PC-9 (cell line): Measurements from ENCODE around the gene PRRT2. TPM values are rescaled to one million over a fixed set of nuclear protein-coding genes. Genes with fewer than 3 reads are reported as not detected.

Experiments
- BruUV-seq: library from RNA; stranded (reverse); fragments of 400-500 nt; replicated peaks from 2 replicates; lab custom pipeline; 2021; lab: Mats Ljungman, UMichigan
- CTCF ChIA-PET: fragments of 300-600 bp; sonication (Branson Sonifier 250); formaldehyde crosslinking; loops from one replicate; lab custom pipeline; 2022; ENCODE audit warnings: antibody characterized with exemption; lab: Charles Lee
- POLR2A ChIA-PET: fragments of 300-600 bp; sonication (Branson Sonifier 250); formaldehyde crosslinking; loops from one replicate; lab custom pipeline; 2022; ENCODE audit warnings: antibody characterized with exemption; ENCODE audit not compliant: unreplicated experiment; lab: Charles Lee
- DNase-seq, 2 experiments: peaks; one replicate each; pipeline versions ENCODE4 v3.0.0 to v3.0.0-alpha.2; 2015 to 2022; ENCODE audit warnings: mixed read lengths in 1 of 2
- H2AFZ ChIP-seq: fragments of 200-600 bp; sonication (generic); 2 replicates; pipeline ENCODE4 v1.8.1; 2017; ENCODE audit warnings: antibody characterized with exemption
- H3F3A ChIP-seq: fragments of 200-600 bp; sonication (generic); 2 replicates; pipeline ENCODE4 v1.8.1; 2017; ENCODE audit warnings: antibody characterized with exemption, mild to moderate bottlenecking, low read depth; ENCODE audit not compliant: insufficient read depth
- H3K27ac ChIP-seq: fragments of 200-600 bp; sonication (generic); 2 replicates; pipeline ENCODE4 v1.6.1; 2016; ENCODE audit warnings: mixed run types
- H3K27me3 ChIP-seq: fragments of 200-600 bp; sonication (generic); 2 replicates; pipeline ENCODE4 v1.6.1; 2016; ENCODE audit warnings: low read depth, mixed run types; ENCODE audit not compliant: insufficient read depth
- H3K36me3 ChIP-seq: fragments of 200-600 bp; sonication (generic); 2 replicates; pipeline ENCODE4 v1.6.1; 2016; ENCODE audit warnings: low read depth, mixed run types
- H3K4me1 ChIP-seq: fragments of 200-600 bp; sonication (generic); replicated peaks from 2 replicates; pipeline ENCODE4 v1.6.1; 2016; ENCODE audit warnings: mixed run types; ENCODE audit not compliant: insufficient read depth
- H3K4me2 ChIP-seq: fragments of 200-600 bp; sonication (generic); 2 replicates; pipeline ENCODE4 v1.6.1; 2017; ENCODE audit warnings: mixed run types
- H3K4me3 ChIP-seq: fragments of 200-600 bp; sonication (generic); 2 replicates; pipeline ENCODE4 v1.6.1; 2016; ENCODE audit warnings: mixed run types
- H3K79me2 ChIP-seq: fragments of 200-600 bp; sonication (generic); 2 replicates; pipeline ENCODE4 v1.6.1; 2017; ENCODE audit warnings: low read depth, mixed run types
- H3K9me2 ChIP-seq: fragments of 200-600 bp; sonication (generic); 2 replicates; pipeline ENCODE4 v1.8.1; 2017; ENCODE audit warnings: mild to moderate bottlenecking; ENCODE audit not compliant: insufficient read depth
- H3K9me3 ChIP-seq: fragments of 200-600 bp; sonication (generic); 2 replicates; pipeline ENCODE4 v1.8.1; 2016; ENCODE audit warnings: low read depth; ENCODE audit not compliant: insufficient read depth
- H4K20me1 ChIP-seq: fragments of 200-600 bp; sonication (generic); 2 replicates; pipeline ENCODE4 v1.8.1; 2017; ENCODE audit not compliant: insufficient read depth
- EZH2 ChIP-seq: fragments of 200-600 bp; sonication (generic); IDR thresholded peaks from 2 replicates; pipeline ENCODE4 v1.8.0; 2017; ENCODE audit warnings: antibody characterized with exemption, low read depth
- intact Hi-C: fragments of 100-400 bp; cut with micrococcal nuclease; formaldehyde crosslinking; loops from one replicate; pipeline ENCODE4 v1.10.0; 2022; ENCODE audit not compliant: unreplicated experiment
- total RNA-seq: library from RNA; stranded (reverse); gene quantifications from 2 replicates; pipeline ENCODE4 v1.2.3, GENCODE V29; 2021
- TF ChIP-seq, protein P1 (sequence below): fragments of 200-600 bp; sonication (generic); conservative IDR thresholded peaks from 2 replicates; pipeline ENCODE4 v1.6.1; 2017; ENCODE audit warnings: mixed run types, antibody characterized with exemption, mild to moderate bottlenecking, moderate library complexity

Gene PRRT2
- total RNA-seq, 1 experiment from 2014 or later: 4.9 TPM

DNA sequence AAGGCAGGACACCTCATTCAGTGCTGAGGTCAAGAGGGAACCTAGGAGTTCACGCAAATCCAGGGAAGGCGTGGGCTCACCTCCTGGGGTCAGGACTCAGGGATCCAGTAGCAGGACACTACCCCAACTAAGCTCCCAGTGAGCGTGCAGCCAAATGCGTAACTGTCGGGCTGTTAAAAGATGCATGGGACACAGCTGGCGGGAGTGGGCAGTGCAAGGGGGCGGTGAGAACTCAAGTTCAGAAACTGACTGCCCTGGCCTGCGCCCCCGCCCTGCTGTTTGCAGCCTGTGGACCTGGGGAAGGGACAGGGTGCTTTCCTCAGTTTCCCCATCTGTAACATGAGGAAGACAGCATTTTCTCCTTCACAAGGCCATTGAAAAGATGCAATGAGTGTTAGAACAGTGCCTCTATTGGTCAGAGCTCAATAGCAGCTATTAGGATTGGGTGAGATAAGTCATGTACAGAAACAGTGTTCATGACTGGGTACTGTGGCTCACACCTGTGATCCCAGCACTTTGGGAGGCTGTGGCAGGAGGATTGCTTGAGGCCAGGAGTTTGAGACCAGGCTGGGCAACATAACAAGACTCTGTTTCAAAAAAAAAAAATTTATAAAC, 30.8 kb downstream of the PRRT2 start:
- no peak overlapping the region for H3K27ac ChIP-seq
- no peak for TF ChIP-seq EZH2
- TF ChIP-seq, protein P1, sequence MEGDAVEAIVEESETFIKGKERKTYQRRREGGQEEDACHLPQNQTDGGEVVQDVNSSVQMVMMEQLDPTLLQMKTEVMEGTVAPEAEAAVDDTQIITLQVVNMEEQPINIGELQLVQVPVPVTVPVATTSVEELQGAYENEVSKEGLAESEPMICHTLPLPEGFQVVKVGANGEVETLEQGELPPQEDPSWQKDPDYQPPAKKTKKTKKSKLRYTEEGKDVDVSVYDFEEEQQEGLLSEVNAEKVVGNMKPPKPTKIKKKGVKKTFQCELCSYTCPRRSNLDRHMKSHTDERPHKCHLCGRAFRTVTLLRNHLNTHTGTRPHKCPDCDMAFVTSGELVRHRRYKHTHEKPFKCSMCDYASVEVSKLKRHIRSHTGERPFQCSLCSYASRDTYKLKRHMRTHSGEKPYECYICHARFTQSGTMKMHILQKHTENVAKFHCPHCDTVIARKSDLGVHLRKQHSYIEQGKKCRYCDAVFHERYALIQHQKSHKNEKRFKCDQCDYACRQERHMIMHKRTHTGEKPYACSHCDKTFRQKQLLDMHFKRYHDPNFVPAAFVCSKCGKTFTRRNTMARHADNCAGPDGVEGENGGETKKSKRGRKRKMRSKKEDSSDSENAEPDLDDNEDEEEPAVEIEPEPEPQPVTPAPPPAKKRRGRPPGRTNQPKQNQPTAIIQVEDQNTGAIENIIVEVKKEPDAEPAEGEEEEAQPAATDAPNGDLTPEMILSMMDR: no peak; the same call in 1 of the 2 replicates
- H3K79me2 ChIP-seq: no peaks in the 10 kb centered on the region
- H3K9me3 ChIP-seq: no peaks in the 10 kb centered on the region
- no peak for DNase-seq
- no peaks in the 10 kb centered on the region for H3K4me1 ChIP-seq
- H3K9me2 ChIP-seq: no peaks in the 10 kb centered on the region
- H3F3A ChIP-seq: no peaks in the 10 kb centered on the region; the same call in 1 of the 2 replicates
- BruUV-seq: no TSS peak
- no peaks in the 10 kb centered on the region for H3K27me3 ChIP-seq
- intact Hi-C loops: no loop called here
- no peaks in the 10 kb centered on the region for H3K36me3 ChIP-seq
- ChIA-PET CTCF (interaction anchor here (0.7 kb wide), 1 partner anchor 22 kb away, joined by 3 read pairs; no protein-coding TSS in a partner anchor), POLR2A (interaction anchor here (0.6 kb wide), 1 partner anchor 824 kb away, joined by 3 read pairs; no protein-coding TSS in a partner anchor)
- H4K20me1 ChIP-seq: no peaks in the 10 kb centered on the region
- no peak overlapping the region for H3K4me3 ChIP-seq
- no peak overlapping the region for H2AFZ ChIP-seq
- no peak overlapping the region for H3K4me2 ChIP-seq

DNA sequence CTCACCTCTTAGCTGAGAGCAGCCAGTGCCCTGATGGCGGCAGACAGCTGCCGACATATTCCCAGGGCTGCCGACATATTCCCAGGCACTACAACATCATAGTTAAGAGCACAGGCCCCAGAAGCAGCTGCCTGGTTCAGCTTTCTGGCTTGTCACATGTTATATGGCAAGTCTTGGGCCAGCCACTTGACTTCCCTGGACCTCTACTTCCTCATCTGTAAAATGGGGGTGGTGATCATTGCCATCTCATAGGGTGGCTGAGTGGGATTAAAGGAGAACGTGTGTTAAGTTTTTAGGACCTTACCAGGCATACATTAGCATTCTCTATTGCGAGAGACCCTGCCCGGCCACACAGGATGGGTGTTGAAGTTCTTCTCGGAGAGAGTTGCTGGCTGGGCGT, 31.9 kb downstream of the PRRT2 start:
- no peaks in the 10 kb centered on the region for H4K20me1 ChIP-seq
- H3K79me2 ChIP-seq: no peaks in the 10 kb centered on the region
- H3K27me3 ChIP-seq: no peaks in the 10 kb centered on the region
- no peak overlapping the region for H3K27ac ChIP-seq
- H3K36me3 ChIP-seq: no peaks in the 10 kb centered on the region
- H2AFZ ChIP-seq: no peak overlapping the region
- no peak for TF ChIP-seq EZH2
- TF ChIP-seq, protein P1: no peak
- no peaks in the 10 kb centered on the region for H3K4me1 ChIP-seq
- no peak overlapping the region for H3K4me3 ChIP-seq
- DNase-seq: no peak
- CTCF ChIA-PET: no interaction called here
- intact Hi-C loops: no loop called here
- H3F3A ChIP-seq: no peaks in the 10 kb centered on the region; the same call in 1 of the 2 replicates
- no peak overlapping the region for H3K4me2 ChIP-seq
- BruUV-seq: no TSS peak
- POLR2A ChIA-PET: no interaction called here
- no peaks in the 10 kb centered on the region for H3K9me2 ChIP-seq
- H3K9me3 ChIP-seq: no peaks in the 10 kb centered on the region

DNA sequence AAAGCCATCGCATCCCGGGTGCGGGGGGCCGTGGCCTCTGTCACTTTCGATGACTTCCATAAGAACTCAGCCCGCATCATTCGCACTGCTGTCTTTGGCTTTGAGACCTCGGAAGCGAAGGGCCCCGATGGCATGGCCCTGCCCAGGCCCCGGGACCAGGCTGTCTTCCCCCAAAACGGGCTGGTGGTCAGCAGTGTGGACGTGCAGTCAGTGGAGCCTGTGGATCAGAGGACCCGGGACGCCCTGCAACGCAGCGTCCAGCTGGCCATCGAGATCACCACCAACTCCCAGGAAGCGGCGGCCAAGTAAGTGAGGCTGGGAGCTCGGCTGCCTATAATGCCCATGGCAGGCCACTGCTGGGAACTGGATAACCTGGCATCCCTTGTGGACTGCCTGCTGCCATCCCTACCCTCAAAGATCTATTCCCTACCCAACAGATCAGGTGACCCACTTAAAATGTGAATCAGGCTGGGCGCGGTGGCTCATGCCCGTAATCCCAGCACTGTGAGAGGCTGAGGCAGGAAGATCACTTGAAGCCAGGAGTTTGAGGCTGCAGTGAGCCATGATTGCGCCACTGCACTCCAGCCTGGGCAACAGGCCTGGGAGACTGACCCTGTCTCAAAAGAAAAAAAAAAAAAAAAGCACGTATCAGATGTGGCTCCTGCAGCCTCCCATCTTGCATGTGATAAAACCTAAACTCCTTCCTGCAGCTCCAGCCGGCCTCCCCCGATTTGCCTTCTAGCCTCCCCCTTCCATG, 32.8 kb downstream of the PRRT2 start:
- H3K27me3 ChIP-seq: no peaks in the 10 kb centered on the region
- H4K20me1 ChIP-seq: no peaks in the 10 kb centered on the region
- H3K9me2 ChIP-seq: no peaks in the 10 kb centered on the region
- ChIA-PET POLR2A (no interaction called here), CTCF (interaction anchor here (0.7 kb wide), 1 partner anchor 147 kb away, joined by 3 read pairs; no protein-coding TSS in a partner anchor)
- no peaks in the 10 kb centered on the region for H3K79me2 ChIP-seq
- H3K4me3 ChIP-seq: no peak overlapping the region
- no peaks in the 10 kb centered on the region; the same call in 1 of the 2 replicates for H3F3A ChIP-seq
- H3K4me2 ChIP-seq: no peak overlapping the region
- H2AFZ ChIP-seq: no peak overlapping the region
- no TSS peak for BruUV-seq
- no peaks in the 10 kb centered on the region for H3K9me3 ChIP-seq
- intact Hi-C loops: no loop called here
- DNase-seq: no peak
- TF ChIP-seq, protein P1: no peak
- TF ChIP-seq EZH2: no peak
- no peak overlapping the region for H3K27ac ChIP-seq
- H3K4me1 ChIP-seq: no peaks in the 10 kb centered on the region
- no peaks in the 10 kb centered on the region for H3K36me3 ChIP-seq
